Measurements from ENCODE around the gene KCNS3.

KCNS3 gene

GRCh38 chr2:17878281-17879136 lies at the start of gene KCNS3:
KCNS3 (plus strand) TSS chr2:17878667; CDS start chr2:17931009, 52,342 bp downstream.
- Histone ChIP-seq H3K27ac (ENCODE audit: low read depth, low read length) (no peak within 1 kb of the TSS), H3K9me3 (ENCODE audit: control insufficient read depth in 1 of 2, low read length in 2 of 2) (no peaks in the 10 kb centered on the region), H3K36me3 (ENCODE audit: control insufficient read depth in 1 of 2, insufficient read depth in 2 of 2, low read length in 2 of 2) (no peaks in the 10 kb centered on the region), H3K4me1 (ENCODE audit: control insufficient read depth in 1 of 2, insufficient read depth in 2 of 2, low read length in 2 of 2) (peaks cover 6 to 15% of the 10 kb centered on the region in 2 donors), H3K27me3 (ENCODE audit: control insufficient read depth in 1 of 2, insufficient read depth in 2 of 2, low read length in 2 of 2) (peaks cover 36 to 40% of the 10 kb centered on the region in 2 donors), H3K4me3 (ENCODE audit: low read depth in 1 of 2, low read length in 2 of 2) (peak within 1 kb of the TSS; percentile 73 to 75), H3K9ac (ENCODE audit: low read depth in 1 of 2, low read length in 2 of 2) (peak within 1 kb of the TSS in 1 of 2 donors; percentile 12)

GRCh38 chr2:17830053-17831034 lies 48.1 kb upstream of the KCNS3 start:
- Histone ChIP-seq H3K9me3 (ENCODE audit: control insufficient read depth in 1 of 2, low read length in 2 of 2) (no peaks in the 10 kb centered on the region), H3K27me3 (ENCODE audit: control insufficient read depth in 1 of 2, insufficient read depth in 2 of 2, low read length in 2 of 2) (peaks cover 4 to 5% of the 10 kb centered on the region in 2 donors), H3K27ac (ENCODE audit: low read depth, low read length) (no peak overlapping the region), H3K4me1 (ENCODE audit: control insufficient read depth in 1 of 2, insufficient read depth in 2 of 2, low read length in 2 of 2) (peaks cover 0 to 3% of the 10 kb centered on the region in 2 donors), H3K9ac (ENCODE audit: low read depth in 1 of 2, low read length in 2 of 2) (no peak overlapping the region), H3K36me3 (ENCODE audit: control insufficient read depth in 1 of 2, insufficient read depth in 2 of 2, low read length in 2 of 2) (no peaks in the 10 kb centered on the region), H3K4me3 (ENCODE audit: low read depth in 1 of 2, low read length in 2 of 2) (peak overlapping the region; percentile 19 to 39)

GRCh38 chr2:17835516-17835915 lies 43.0 kb upstream of the KCNS3 start:
- H3K36me3 ChIP-seq (ENCODE audit: control insufficient read depth in 1 of 2, insufficient read depth in 2 of 2, low read length in 2 of 2): no peaks in the 10 kb centered on the region
- H3K27me3 ChIP-seq (ENCODE audit: control insufficient read depth in 1 of 2, insufficient read depth in 2 of 2, low read length in 2 of 2): peaks cover 4 to 5% of the 10 kb centered on the region in 2 donors
- no peak overlapping the region for H3K27ac ChIP-seq (ENCODE audit: low read depth, low read length)
- H3K9me3 ChIP-seq (ENCODE audit: control insufficient read depth in 1 of 2, low read length in 2 of 2): no peaks in the 10 kb centered on the region
- no peak overlapping the region for H3K9ac ChIP-seq (ENCODE audit: low read depth in 1 of 2, low read length in 2 of 2)
- peaks cover 0 to 3% of the 10 kb centered on the region in 2 donors for H3K4me1 ChIP-seq (ENCODE audit: control insufficient read depth in 1 of 2, insufficient read depth in 2 of 2, low read length in 2 of 2)
- no peak overlapping the region for H3K4me3 ChIP-seq (ENCODE audit: low read depth in 1 of 2, low read length in 2 of 2)

- Histone ChIP-seq H3K4me3 (ENCODE audit: low read depth in 1 of 2, low read length in 2 of 2) (no peak overlapping the region), H3K27ac (ENCODE audit: low read depth, low read length) (no peak overlapping the region), H3K36me3 (ENCODE audit: control insufficient read depth in 1 of 2, insufficient read depth in 2 of 2, low read length in 2 of 2) (no peaks in the 10 kb centered on the region), H3K4me1 (ENCODE audit: control insufficient read depth in 1 of 2, insufficient read depth in 2 of 2, low read length in 2 of 2) (no peaks in the 10 kb centered on the region), H3K9me3 (ENCODE audit: control insufficient read depth in 1 of 2, low read length in 2 of 2) (no peaks in the 10 kb centered on the region), H3K9ac (ENCODE audit: low read depth in 1 of 2, low read length in 2 of 2) (no peak overlapping the region), H3K27me3 (ENCODE audit: control insufficient read depth in 1 of 2, insufficient read depth in 2 of 2, low read length in 2 of 2) (no peaks in the 10 kb centered on the region)
Measured at GRCh38 chr2:17839959-17840358, 38.5 kb upstream of the KCNS3 start.

GRCh38 chr2:17843457-17843856 lies 35.0 kb upstream of the KCNS3 start:
- Histone ChIP-seq H3K27me3 (ENCODE audit: control insufficient read depth in 1 of 2, insufficient read depth in 2 of 2, low read length in 2 of 2) (no peaks in the 10 kb centered on the region), H3K9ac (ENCODE audit: low read depth in 1 of 2, low read length in 2 of 2) (no peak overlapping the region), H3K4me1 (ENCODE audit: control insufficient read depth in 1 of 2, insufficient read depth in 2 of 2, low read length in 2 of 2) (no peaks in the 10 kb centered on the region), H3K9me3 (ENCODE audit: control insufficient read depth in 1 of 2, low read length in 2 of 2) (no peaks in the 10 kb centered on the region), H3K4me3 (ENCODE audit: low read depth in 1 of 2, low read length in 2 of 2) (no peak overlapping the region), H3K27ac (ENCODE audit: low read depth, low read length) (no peak overlapping the region), H3K36me3 (ENCODE audit: control insufficient read depth in 1 of 2, insufficient read depth in 2 of 2, low read length in 2 of 2) (no peaks in the 10 kb centered on the region)

- H3K9ac ChIP-seq (ENCODE audit: low read depth in 1 of 2, low read length in 2 of 2): no peak overlapping the region
- H3K4me1 ChIP-seq (ENCODE audit: control insufficient read depth in 1 of 2, insufficient read depth in 2 of 2, low read length in 2 of 2): no peaks in the 10 kb centered on the region
Measured at GRCh38 chr2:17845806-17846205, 32.7 kb upstream of the KCNS3 start.

GRCh38 chr2:17846676-17847075 lies 31.8 kb upstream of the KCNS3 start:
- Histone ChIP-seq H3K9me3 (ENCODE audit: control insufficient read depth in 1 of 2, low read length in 2 of 2) (no peaks in the 10 kb centered on the region), H3K27ac (ENCODE audit: low read depth, low read length) (no peak overlapping the region)

More at GRCh38 chr2:17845806-17846205, 32.7 kb upstream of the KCNS3 start:
- H3K27ac ChIP-seq (ENCODE audit: low read depth, low read length): no peak overlapping the region
- H3K27me3 ChIP-seq (ENCODE audit: control insufficient read depth in 1 of 2, insufficient read depth in 2 of 2, low read length in 2 of 2): no peaks in the 10 kb centered on the region
- H3K4me3 ChIP-seq (ENCODE audit: low read depth in 1 of 2, low read length in 2 of 2): no peak overlapping the region
- no peaks in the 10 kb centered on the region for H3K9me3 ChIP-seq (ENCODE audit: control insufficient read depth in 1 of 2, low read length in 2 of 2)
- no peaks in the 10 kb centered on the region for H3K36me3 ChIP-seq (ENCODE audit: control insufficient read depth in 1 of 2, insufficient read depth in 2 of 2, low read length in 2 of 2)

GRCh38 chr2:17847236-17847635 lies 31.2 kb upstream of the KCNS3 start:
- no peaks in the 10 kb centered on the region for H3K9me3 ChIP-seq (ENCODE audit: control insufficient read depth in 1 of 2, low read length in 2 of 2)
- H3K27ac ChIP-seq (ENCODE audit: low read depth, low read length): no peak overlapping the region
- no peak overlapping the region for H3K4me3 ChIP-seq (ENCODE audit: low read depth in 1 of 2, low read length in 2 of 2)
- H3K9ac ChIP-seq (ENCODE audit: low read depth in 1 of 2, low read length in 2 of 2): no peak overlapping the region
- H3K4me1 ChIP-seq (ENCODE audit: control insufficient read depth in 1 of 2, insufficient read depth in 2 of 2, low read length in 2 of 2): no peaks in the 10 kb centered on the region
- H3K27me3 ChIP-seq (ENCODE audit: control insufficient read depth in 1 of 2, insufficient read depth in 2 of 2, low read length in 2 of 2): no peaks in the 10 kb centered on the region
- H3K36me3 ChIP-seq (ENCODE audit: control insufficient read depth in 1 of 2, insufficient read depth in 2 of 2, low read length in 2 of 2): no peaks in the 10 kb centered on the region

More at GRCh38 chr2:17846676-17847075, 31.8 kb upstream of the KCNS3 start:
- Histone ChIP-seq H3K4me3 (ENCODE audit: low read depth in 1 of 2, low read length in 2 of 2) (no peak overlapping the region), H3K4me1 (ENCODE audit: control insufficient read depth in 1 of 2, insufficient read depth in 2 of 2, low read length in 2 of 2) (no peaks in the 10 kb centered on the region), H3K27me3 (ENCODE audit: control insufficient read depth in 1 of 2, insufficient read depth in 2 of 2, low read length in 2 of 2) (no peaks in the 10 kb centered on the region), H3K36me3 (ENCODE audit: control insufficient read depth in 1 of 2, insufficient read depth in 2 of 2, low read length in 2 of 2) (no peaks in the 10 kb centered on the region), H3K9ac (ENCODE audit: low read depth in 1 of 2, low read length in 2 of 2) (no peak overlapping the region)

- Histone ChIP-seq H3K4me3 (ENCODE audit: low read depth in 1 of 2, low read length in 2 of 2) (no peak overlapping the region), H3K9ac (ENCODE audit: low read depth in 1 of 2, low read length in 2 of 2) (no peak overlapping the region), H3K36me3 (ENCODE audit: control insufficient read depth in 1 of 2, insufficient read depth in 2 of 2, low read length in 2 of 2) (no peaks in the 10 kb centered on the region), H3K9me3 (ENCODE audit: control insufficient read depth in 1 of 2, low read length in 2 of 2) (no peaks in the 10 kb centered on the region), H3K27me3 (ENCODE audit: control insufficient read depth in 1 of 2, insufficient read depth in 2 of 2, low read length in 2 of 2) (no peaks in the 10 kb centered on the region), H3K27ac (ENCODE audit: low read depth, low read length) (no peak overlapping the region), H3K4me1 (ENCODE audit: control insufficient read depth in 1 of 2, insufficient read depth in 2 of 2, low read length in 2 of 2) (no peaks in the 10 kb centered on the region)
Measured at GRCh38 chr2:17849275-17849674, 29.2 kb upstream of the KCNS3 start.

- Histone ChIP-seq H3K36me3 (ENCODE audit: control insufficient read depth in 1 of 2, insufficient read depth in 2 of 2, low read length in 2 of 2) (no peaks in the 10 kb centered on the region), H3K27me3 (ENCODE audit: control insufficient read depth in 1 of 2, insufficient read depth in 2 of 2, low read length in 2 of 2) (no peaks in the 10 kb centered on the region), H3K27ac (ENCODE audit: low read depth, low read length) (no peak overlapping the region), H3K9ac (ENCODE audit: low read depth in 1 of 2, low read length in 2 of 2) (no peak overlapping the region), H3K9me3 (ENCODE audit: control insufficient read depth in 1 of 2, low read length in 2 of 2) (no peaks in the 10 kb centered on the region), H3K4me3 (ENCODE audit: low read depth in 1 of 2, low read length in 2 of 2) (no peak overlapping the region), H3K4me1 (ENCODE audit: control insufficient read depth in 1 of 2, insufficient read depth in 2 of 2, low read length in 2 of 2) (no peaks in the 10 kb centered on the region)
Measured at GRCh38 chr2:17850151-17850550, 28.3 kb upstream of the KCNS3 start.
